Hypothalamus (tissue), 51 donors: ENCODE results near the gene MICU2.

Experiments used
- DNase-seq, 51 donors: peaks; one replicate each; lab custom pipeline; 2025; lab: John Stamatoyannopoulos, UW

The MICU2 gene

GRCh38 chr13:21548577-21548976 is 55.4 kb downstream of the MICU2 start:
- DNase-seq, result no peak

GRCh38 chr13:21546372-21546771 is 57.6 kb downstream of the MICU2 start:
- no peak for DNase-seq

DNA sequence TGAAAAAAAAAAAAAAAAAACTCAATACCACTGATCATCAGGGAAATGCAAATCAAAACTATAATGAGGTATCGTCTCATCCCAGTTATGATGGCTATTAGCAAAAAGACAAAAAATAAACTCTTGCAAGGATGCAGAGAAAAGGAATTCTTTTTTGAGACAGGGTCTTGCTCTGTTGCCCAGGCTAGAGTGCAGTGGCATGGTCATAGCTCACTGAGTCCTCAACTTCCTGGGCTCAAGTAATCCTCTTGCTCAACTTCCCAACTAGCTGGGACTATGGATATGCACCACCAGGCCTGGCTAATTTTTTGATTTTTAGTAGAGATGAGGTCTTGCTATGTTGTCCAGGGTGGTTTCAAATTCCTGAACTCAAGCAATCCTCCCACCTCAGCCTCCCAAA is 59.5 kb downstream of the MICU2 start:
- no peak for DNase-seq

DNA sequence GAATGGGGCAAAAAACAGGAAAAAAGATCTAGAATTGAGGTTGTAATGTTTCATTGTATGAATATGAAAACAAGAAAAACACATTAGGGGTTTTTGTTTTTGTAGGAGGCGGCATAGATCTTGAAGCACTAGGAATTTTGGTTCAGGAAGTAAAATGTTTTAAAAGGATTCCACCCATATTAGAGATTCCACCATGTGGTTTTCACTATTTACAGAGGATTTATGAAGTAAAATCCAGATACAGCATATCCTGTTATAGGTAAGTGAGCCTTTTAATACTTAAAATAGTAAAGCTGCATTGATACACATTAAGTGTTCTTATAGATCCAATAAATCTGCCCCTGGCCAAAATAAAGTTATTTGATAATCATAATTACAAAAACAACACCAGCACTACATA is 61.4 kb downstream of the MICU2 start:
- DNase-seq, result no peak

- no peak for DNase-seq
These were observed 62.0 kb downstream of the MICU2 start for GRCh38 chr13:21541980-21542379.

DNA sequence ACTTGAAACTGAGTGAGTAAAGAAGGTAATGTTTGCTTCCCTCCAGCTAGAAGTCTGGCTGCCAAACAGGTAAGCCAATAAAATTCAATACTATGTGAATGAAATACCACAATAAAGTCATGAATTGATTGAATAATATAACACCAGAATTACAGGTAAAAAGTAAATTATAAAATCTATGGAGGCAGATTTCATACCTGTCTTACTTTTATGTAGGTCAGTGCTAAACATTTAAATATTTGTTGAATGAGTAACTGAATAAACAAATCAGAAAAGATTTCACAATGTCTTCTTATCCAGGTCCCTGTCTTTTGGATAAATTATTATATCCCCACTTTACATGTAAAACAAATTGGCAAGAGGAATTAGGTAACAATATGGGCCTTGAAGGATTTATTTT is 62.7 kb downstream of the MICU2 start:
- no peak for DNase-seq

DNA sequence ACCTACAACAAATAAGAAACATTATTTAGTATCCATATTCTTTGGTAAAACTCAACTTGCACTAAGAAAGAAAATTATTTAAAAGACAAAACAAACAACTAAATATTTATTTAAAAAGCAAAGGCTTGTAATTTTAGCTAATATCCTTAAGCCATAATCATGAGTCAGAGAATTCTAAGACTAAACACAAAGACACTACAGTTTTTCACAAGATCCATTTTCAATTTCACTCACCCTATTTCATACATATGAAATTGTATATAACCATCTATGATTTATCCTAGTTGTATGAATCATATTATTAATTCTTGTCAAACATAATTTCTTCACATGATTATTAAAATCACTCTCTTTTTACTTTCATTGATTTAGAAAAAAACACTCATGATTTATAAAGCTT is 64.3 kb downstream of the MICU2 start:
- no peak for DNase-seq

- no peak for DNase-seq
These were observed 65.2 kb downstream of the MICU2 start for GRCh38 chr13:21538753-21539152.

GRCh38 chr13:21538280-21538679 is 65.7 kb downstream of the MICU2 start:
- DNase-seq, result no peak

GRCh38 chr13:21537105-21537504 is 66.9 kb downstream of the MICU2 start:
- DNase-seq, result no peak

GRCh38 chr13:21534760-21535159 is 69.2 kb downstream of the MICU2 start:
- DNase-seq, result no peak

DNA sequence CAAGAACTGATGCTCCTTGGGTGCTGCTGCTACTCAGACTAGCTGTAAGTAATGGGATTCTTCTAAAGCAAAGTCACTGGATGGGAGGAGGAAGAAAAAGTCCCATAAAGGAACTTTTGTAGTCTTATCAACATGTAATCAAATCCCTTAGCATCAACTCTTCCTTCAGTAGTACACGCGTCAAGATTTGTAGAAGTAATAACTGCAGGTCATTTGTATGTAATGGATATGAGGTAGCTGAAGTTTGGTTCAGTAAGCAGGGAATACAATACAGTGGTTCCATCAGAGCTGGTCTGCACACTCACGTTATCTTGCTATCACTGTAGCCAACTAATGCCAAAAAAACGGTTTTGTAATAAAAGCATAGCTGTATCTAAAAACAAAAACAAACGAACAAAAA is 72.5 kb downstream of the MICU2 start:
- no peak for DNase-seq

- DNase-seq, result no peak
These were observed 73.3 kb downstream of the MICU2 start for GRCh38 chr13:21530656-21531055.

DNA sequence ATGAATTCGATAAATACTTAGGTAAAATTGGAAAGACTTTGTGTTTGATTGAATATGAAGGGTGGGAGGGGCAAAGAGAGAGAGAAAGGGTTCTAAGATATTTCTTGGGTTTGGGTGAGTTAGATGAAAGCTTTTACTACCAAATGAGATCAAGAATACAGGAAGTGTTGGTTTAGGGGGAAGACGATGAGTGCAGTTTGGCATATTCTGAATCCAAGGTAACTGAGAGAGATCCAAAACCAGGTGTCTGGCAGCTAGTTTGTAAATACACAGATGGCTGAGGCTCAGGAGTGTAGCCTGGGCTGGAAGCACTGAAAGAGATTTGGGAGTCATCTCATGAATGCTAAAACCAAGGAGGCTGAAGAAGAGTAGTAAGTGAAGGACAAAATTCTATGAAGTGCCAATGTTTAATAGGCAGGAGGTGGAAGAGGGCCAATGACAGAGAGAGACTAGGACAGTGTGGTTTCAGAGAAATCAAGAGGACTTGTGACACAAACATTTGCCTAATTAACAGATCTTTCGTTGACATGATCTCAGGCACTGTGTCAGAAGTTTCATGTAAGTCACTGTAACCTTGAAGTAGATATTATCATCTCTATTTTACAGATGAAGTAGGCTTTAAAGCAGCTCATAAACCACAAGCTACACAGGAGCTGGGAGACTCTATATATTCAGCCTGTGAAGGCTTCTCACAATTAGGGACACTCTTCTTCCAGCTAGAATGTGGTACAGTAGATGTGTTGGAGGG is 74.7 kb downstream of the MICU2 start:
- no peak for DNase-seq

DNA sequence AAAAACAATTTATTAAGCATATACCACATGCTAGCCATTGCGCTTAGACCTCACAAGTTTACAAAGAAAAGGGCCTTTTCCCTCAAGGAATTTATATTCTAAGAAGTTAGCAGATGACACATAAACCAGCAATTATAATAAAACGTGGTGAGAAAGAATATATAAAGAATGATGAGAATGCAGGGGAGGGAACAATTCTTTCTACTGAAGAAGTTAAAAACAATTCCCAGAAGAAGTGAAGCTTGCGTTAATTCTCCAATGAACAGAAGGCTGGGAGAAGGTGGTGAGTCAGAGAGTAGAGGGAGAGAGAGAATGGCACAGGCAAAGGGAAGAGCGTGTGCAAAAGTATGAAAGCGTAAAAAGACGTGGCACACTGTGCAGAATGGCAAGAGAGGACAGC is 75.4 kb downstream of the MICU2 start:
- DNase-seq, result peak in 1 of 51 donors; percentile 3

DNA sequence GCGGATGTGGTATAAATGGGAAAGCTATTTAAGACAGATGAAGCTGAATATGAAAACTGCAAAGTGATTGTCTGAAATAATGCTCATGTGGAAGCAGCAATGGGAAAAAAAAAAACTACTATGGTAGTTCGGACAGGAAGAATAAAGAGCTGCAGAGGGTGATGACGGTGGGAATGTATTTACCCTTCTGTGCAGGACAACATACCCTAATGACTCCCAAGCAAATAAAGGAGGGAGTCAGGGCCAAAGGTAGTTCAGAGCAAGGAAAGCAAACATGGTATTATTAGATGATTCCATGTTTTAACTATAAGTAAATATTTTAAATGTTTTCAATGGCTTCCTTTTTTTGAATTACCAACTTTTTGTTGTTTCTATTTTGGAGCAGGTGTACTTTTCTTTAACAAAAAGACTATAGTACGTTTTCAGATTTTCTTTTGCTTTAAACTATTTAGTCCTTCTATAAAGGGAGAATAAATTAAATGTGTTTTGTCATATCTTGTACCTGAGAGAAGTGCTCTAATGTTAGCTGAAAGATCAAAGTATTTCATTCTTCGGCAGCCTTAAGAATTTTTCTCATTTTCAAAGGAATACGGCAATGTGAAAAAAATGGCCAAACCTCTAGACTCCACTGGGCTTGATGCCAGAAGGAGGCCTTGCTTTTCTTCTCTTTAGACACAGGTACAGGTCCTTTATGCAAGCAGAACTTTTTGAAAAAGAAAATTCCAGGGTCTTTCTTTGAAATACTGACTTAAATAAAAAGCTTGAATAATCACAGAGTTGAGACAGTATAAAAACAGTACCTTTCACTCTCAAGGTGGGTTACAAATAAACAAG is 77.0 kb downstream of the MICU2 start:
- no peak for DNase-seq

GRCh38 chr13:21522847-21523246 is 81.1 kb downstream of the MICU2 start:
- no peak for DNase-seq

DNA sequence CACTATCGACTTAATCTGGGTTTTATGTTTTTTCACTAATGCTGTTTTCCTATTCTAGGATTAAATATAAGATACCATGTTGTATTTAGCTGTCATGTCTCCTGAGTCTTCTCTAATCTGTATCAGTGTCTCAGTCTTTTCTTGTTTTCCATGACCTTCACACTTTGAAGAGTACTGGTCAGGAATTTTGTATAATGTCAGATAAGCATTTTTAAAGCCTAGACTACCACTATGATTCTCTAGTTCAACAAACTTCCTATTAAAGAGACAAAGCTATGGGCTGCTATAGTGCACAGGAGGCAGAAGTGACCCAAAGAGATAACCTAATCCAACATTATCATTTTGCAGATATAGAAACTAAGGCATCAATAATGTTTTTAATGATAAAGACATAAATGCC is 81.8 kb downstream of the MICU2 start:
- no peak for DNase-seq

DNA sequence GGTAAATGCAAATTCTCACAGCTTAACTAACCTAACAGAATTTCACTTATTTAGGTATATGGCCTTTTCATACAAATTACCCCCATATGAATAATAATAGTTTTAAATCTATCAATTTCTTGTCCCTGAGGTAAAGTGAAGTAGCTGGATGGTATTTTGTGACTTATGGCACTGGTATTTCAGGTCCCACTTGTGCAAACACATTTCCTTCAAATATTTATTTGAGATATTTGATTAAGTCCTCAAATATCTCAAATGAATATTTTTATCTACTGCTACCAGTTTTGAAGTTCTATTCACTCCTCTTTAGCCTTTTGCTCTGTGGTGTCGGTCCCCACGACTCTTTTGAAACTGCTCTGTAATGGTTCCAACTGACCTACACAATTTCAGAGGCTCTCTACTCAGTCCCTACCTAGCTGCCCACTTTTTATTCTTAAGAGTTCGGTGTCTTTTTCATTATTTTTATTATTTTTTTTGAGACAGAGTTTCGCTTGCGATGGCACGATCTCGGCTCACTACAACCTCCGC is 85.3 kb downstream of the MICU2 start:
- DNase-seq, result no peak

GRCh38 chr13:21517576-21517975 is 86.4 kb downstream of the MICU2 start:
- no peak for DNase-seq

- no peak for DNase-seq
These were observed 87.2 kb downstream of the MICU2 start for GRCh38 chr13:21516805-21517204.

- DNase-seq, result no peak
These were observed 92.1 kb downstream of the MICU2 start for GRCh38 chr13:21511849-21512248.
